Psoas muscle (tissue), 7 donors: ENCODE data around the gene HOXD3. TPM values are rescaled to one million over a fixed set of nuclear protein-coding genes. Genes with fewer than 3 reads are reported as not detected.

Source experiments
- polyA plus RNA-seq, 3 donors: library from polyadenylated mRNA; stranded (reverse); fragments of 200-250 nt; gene quantifications; one replicate each; pipeline ENCODE4 v1.2.3, GENCODE V29; 2013
- total RNA-seq, 4 donors: library from RNA; stranded (reverse); fragmentation: NEBNext Ultra II Directional in 2 of 4; extraction: Animal tissue kit (Norgen Biotek cat#: 25700) in 2 of 4; gene quantifications; one replicate each; pipeline versions ENCODE4 v1.2.1 to v1.2.4, GENCODE V29; 2021 to 2023
- donor health status: healthy with polysubstance abuse.
- donor health status: DM: no; HTN: no; CAD: no; lungs with moderate emphysema.
- donor health status: Bipolar disorder and iron deficiency.
- donor health status: healthy.
- donor health status: DM: no; HTN: no; CAD: no.
- donor health status: DM: no; HTN: no; CAD: no.
- donor health status: DM: yes; HTN: yes; CAD: no.

The HOXD3 gene
- total and polyA plus RNA-seq, 7 donors = 0.64 to 3.8 (median 1.1) TPM

Other genes starting within 250 kb of the HOXD3 start
- 10 to 100 TPM; 42.1 to 65.6 (median 51.4) TPM for gene LNPK, start 155.0 kb upstream of the HOXD3 start, total RNA-seq
- gene LNPK, start 155.0 kb upstream of the HOXD3 start, polyA plus RNA-seq = 10 to 100 TPM in 2 of 3 donors, 1 to 10 TPM in 1; 8.8 to 48.7 (median 18.4) TPM
- not detected for gene EVX2, start 73.3 kb upstream of the HOXD3 start, total RNA-seq
- not detected for gene EVX2, start 73.3 kb upstream of the HOXD3 start, polyA plus RNA-seq
- gene HOXD13, start 64.6 kb upstream of the HOXD3 start, total RNA-seq = not detected
- under 1 TPM in 1 of 3 donors, not detected in 2; 0.01 TPM for gene HOXD13, start 64.6 kb upstream of the HOXD3 start, polyA plus RNA-seq
- gene HOXD12, start 57.5 kb upstream of the HOXD3 start, total RNA-seq = not detected
- not detected for gene HOXD12, start 57.5 kb upstream of the HOXD3 start, polyA plus RNA-seq
- gene HOXD11, start 50.0 kb upstream of the HOXD3 start, total RNA-seq = not detected
- gene HOXD11, start 50.0 kb upstream of the HOXD3 start, polyA plus RNA-seq = not detected
- gene HOXD10, start 40.5 kb upstream of the HOXD3 start, total RNA-seq = not detected
- under 1 TPM in 2 of 3 donors, not detected in 1; 0.03 to 0.04 TPM for gene HOXD10, start 40.5 kb upstream of the HOXD3 start, polyA plus RNA-seq
- 1 to 10 TPM in 2 of 4 donors, under 1 TPM in 2; 0.43 to 4.4 (median 2.4) TPM for gene HOXD9, start 34.6 kb upstream of the HOXD3 start, total RNA-seq
- 1 to 10 TPM; 1.4 to 4.1 (median 1.7) TPM for gene HOXD9, start 34.6 kb upstream of the HOXD3 start, polyA plus RNA-seq
- 10 to 100 TPM in 2 of 4 donors, 1 to 10 TPM in 2; 3.3 to 15.9 (median 9.1) TPM for gene HOXD8, start 27.6 kb upstream of the HOXD3 start, total RNA-seq
- 10 to 100 TPM in 2 of 3 donors, 1 to 10 TPM in 1; 8.2 to 52.5 (median 12.9) TPM for gene HOXD8, start 27.6 kb upstream of the HOXD3 start, polyA plus RNA-seq
- 1 to 10 TPM in 3 of 4 donors, under 1 TPM in 1; 0.26 to 4.1 (median 1.4) TPM for gene HOXD4, start 5.8 kb upstream of the HOXD3 start, total RNA-seq
- 1 to 10 TPM; 1.1 to 1.4 (median 1.2) TPM for gene HOXD4, start 5.8 kb upstream of the HOXD3 start, polyA plus RNA-seq
- under 1 TPM in 1 of 4 donors, not detected in 3; 0.12 TPM for gene HOXD1, start 31.4 kb downstream of the HOXD3 start, total RNA-seq
- under 1 TPM; 0.14 to 0.79 (median 0.17) TPM for gene HOXD1, start 31.4 kb downstream of the HOXD3 start, polyA plus RNA-seq
- gene MTX2, start 112.1 kb downstream of the HOXD3 start, total RNA-seq = 10 to 100 TPM; 33.2 to 44.1 (median 37.4) TPM
- gene MTX2, start 112.1 kb downstream of the HOXD3 start, polyA plus RNA-seq = 10 to 100 TPM; 43.6 to 91.7 (median 68.2) TPM